Mammary epithelial cell (primary cell): ENCODE measurements around the gene TYR.
"Not testable (repeated sequence)": the region's sequence is repeated elsewhere in the genome, so short reads cannot be mapped to it uniquely, and the experiment has no call there.

ENCODE experiments used
- CTCF ChIP-seq, 2 donors: IDR thresholded peaks in 1 of 2; conservative IDR thresholded peaks in 1 of 2; 2 replicates each; pipeline ENCODE4 v1.5.1; 2011 to 2012; ENCODE audit warnings: inconsistent platforms in 2 of 2, low read length in 2 of 2, mild to moderate bottlenecking in 2 of 2, control low read depth in 1 of 2, low read depth in 1 of 2; ENCODE audit not compliant: insufficient read depth in 1 of 2; ENCODE audit errors: extremely low read depth in 1 of 2
- EZH2 ChIP-seq: IDR thresholded peaks from 2 replicates; pipeline ENCODE4 v1.6.1; 2012; ENCODE audit warnings: low read length, inconsistent platforms, borderline replicate concordance

GRCh38 chr11:89288004-89288403 is 110.3 kb downstream of the TYR start:
- TF ChIP-seq CTCF (conservative IDR thresholded peaks at IDR 0.05 in 1 of 2, IDR thresholded peaks at IDR 0.05 in 1 of 2; ENCODE audit: extremely low read depth in 1 of 2, insufficient read depth in 1 of 2, low read depth in 1 of 2, low read length in 2 of 2); EZH2: not testable (repeated sequence)
